Stimulated activated CD4-positive, alpha-beta T cell treated with anti-CD3 and anti-CD28 coated beads, TNF-alpha, amount 100 ng/mL, for 48 hours (primary cell): ENCODE results near the gene MIOX.
A peak's percentile ranks its signal among the peaks of the same experiment; 100 is the strongest.

Experiments used
- DNase-seq, 3 donors: peaks; one replicate each; pipeline ENCODE4 v3.0.0-alpha.2; 2020; ENCODE audit warnings: low read depth in 3 of 3

Gene MIOX

GRCh38 chr22:50489363-50490243 is 2.9 kb downstream of the MIOX start:
- DNase-seq: no peak

GRCh38 chr22:50490531-50491308 is 4.1 kb downstream of the MIOX start:
- DNase-seq: no peak

GRCh38 chr22:50497093-50497492 is 10.4 kb downstream of the MIOX start:
- DNase-seq: no peak

- DNase-seq: peak; percentile 47 to 62 (median 53)
Measured at GRCh38 chr22:50498322-50498890, 11.7 kb downstream of the MIOX start.

GRCh38 chr22:50500452-50500851 is 13.8 kb downstream of the MIOX start:
- DNase-seq: no peak

- no peak for DNase-seq
Measured at GRCh38 chr22:50502096-50502495, 15.4 kb downstream of the MIOX start.

- no peak for DNase-seq
Measured at GRCh38 chr22:50502628-50503474, 16.2 kb downstream of the MIOX start.

GRCh38 chr22:50503475-50504145 is 17.0 kb downstream of the MIOX start:
- no peak for DNase-seq

GRCh38 chr22:50504369-50505211 is 17.9 kb downstream of the MIOX start:
- DNase-seq: no peak

GRCh38 chr22:50505276-50505775 is 18.7 kb downstream of the MIOX start:
- DNase-seq: no peak

- no peak for DNase-seq
Measured at GRCh38 chr22:50505776-50506610, 19.3 kb downstream of the MIOX start.

GRCh38 chr22:50506611-50507420 is 20.2 kb downstream of the MIOX start:
- DNase-seq: no peak

GRCh38 chr22:50507421-50507990 is 20.8 kb downstream of the MIOX start, which contains the start of gene LMF2:
TSS of gene LMF2 (minus strand) at chr22:50507702. CDS start at chr22:50507675, 27 bp downstream.
- peak; percentile 82 to 96 (median 90) for DNase-seq

- DNase-seq: peak; percentile 96 to 98 (median 97)
Measured at GRCh38 chr22:50507991-50508884, 21.6 kb downstream of the MIOX start, which contains the start of gene NCAPH2. TSS of gene NCAPH2 (plus strand) at chr22:50508224. CDS start at chr22:50508338, 114 bp downstream.

GRCh38 chr22:50508897-50509296 is 22.2 kb downstream of the MIOX start:
- no peak for DNase-seq

GRCh38 chr22:50513175-50513574 is 26.5 kb downstream of the MIOX start:
- no peak for DNase-seq
